D721Med (cell line): ENCODE measurements around the gene RNF113B.

Experiments
- DNase-seq: peaks from one replicate; pipeline ENCODE4 v3.0.0; 2011; ENCODE audit warnings: low spot score; ENCODE audit not compliant: insufficient read length
- FAIRE-seq: peaks from 2 replicates; lab custom pipeline; 2011; peaks lifted over from hg19 to GRCh38; lab: Jason Lieb, UNC
- CTCF ChIP-seq: IDR thresholded peaks from 2 replicates; pipeline ENCODE4 v1.5.1; 2012; ENCODE audit warnings: mild to moderate bottlenecking, control low read depth; ENCODE audit not compliant: insufficient read depth; ENCODE audit errors: missing control alignments

RNF113B gene

DNA sequence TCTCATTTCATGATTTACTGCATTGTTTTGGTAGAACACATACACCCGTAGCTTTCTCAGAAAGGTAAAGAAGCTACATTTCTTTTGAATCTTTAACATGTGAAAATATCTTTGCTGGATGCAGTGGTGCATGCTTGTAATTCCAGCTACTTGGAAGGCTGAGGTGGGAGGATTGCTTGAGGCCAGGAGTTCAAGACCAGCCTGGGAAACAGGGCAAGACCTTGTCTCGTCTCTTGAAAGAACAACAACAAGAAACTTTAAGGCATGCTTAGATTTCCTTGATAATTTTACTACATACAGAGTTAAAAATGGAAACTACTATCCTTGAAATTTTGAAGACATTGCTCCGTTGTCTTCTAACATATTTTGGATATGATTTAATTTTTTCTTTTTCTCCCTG lies 7.7 kb downstream of the RNF113B start:
- no peak for FAIRE-seq
- DNase-seq = no peak
- no peak for TF ChIP-seq CTCF

GRCh38 chr13:98162935-98163334 lies 14.1 kb downstream of the RNF113B start:
- DNase-seq = no peak
- no peak for FAIRE-seq
- TF ChIP-seq CTCF = no peak

DNA sequence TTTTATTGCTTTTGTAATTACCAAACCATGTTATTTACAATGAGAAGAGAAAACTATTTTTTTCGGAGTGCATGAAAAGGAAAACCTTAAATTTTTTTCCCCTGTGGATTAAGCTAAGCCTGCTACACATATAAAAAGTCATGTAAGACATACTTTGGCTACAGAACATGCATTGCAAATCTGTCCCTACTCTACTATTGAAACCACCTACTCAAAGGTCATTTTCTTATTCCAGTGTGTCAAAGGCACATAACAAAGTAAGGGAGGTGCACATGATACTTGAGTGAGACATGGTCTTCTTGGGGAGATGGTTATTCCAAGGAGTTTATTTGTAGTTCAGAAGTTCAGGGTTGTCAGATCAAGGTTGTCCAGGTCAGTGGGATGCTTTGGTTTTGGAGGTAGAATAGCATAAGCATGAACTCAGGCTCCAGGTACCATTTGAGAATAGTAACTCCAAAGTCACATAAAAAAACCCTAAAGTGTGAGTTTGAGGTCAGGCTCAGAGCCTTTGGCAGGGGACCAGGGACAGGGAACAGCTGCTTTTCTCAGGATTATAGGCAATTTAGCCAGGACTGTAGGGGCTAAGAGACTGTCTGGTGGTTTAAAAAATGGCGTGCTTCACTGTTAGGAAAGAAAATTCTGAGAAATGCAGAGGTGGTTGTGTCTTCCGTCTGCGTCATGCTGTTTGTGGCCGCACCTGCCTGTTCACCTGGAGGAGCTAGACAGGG lies 18.7 kb downstream of the RNF113B start:
- DNase-seq = no peak
- peak; percentile 67 for FAIRE-seq

GRCh38 chr13:98157609-98158008 lies 19.5 kb downstream of the RNF113B start:
- FAIRE-seq (no peak), DNase-seq (no peak)
- TF ChIP-seq CTCF = no peak

More for the DNA sequence above, 18.7 kb downstream of the RNF113B start:
- TF ChIP-seq CTCF = no peak

DNA sequence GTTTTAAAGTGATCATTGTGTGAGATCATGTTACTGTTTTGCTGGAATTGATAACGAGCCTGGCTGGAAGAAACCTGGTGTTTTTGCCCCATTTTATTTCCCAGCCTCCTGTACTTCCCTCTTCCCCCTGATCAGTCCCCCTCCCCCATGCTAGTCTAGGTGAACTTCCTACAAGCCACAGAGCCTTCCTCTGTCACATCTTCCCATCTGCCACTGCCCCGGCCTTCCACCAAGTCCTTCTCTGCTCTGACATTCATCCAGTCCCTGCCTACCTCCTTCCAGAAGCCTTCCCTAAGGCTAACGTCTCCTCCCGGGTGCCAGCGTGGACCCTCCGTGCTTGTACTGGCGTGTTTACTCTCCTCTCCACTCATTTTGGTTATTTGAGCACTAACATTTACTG lies 19.9 kb downstream of the RNF113B start:
- FAIRE-seq (no peak), DNase-seq (no peak)
- TF ChIP-seq CTCF = no peak

- FAIRE-seq = no peak
- no peak for TF ChIP-seq CTCF
- no peak for DNase-seq
These were observed 20.8 kb downstream of the RNF113B start for GRCh38 chr13:98156259-98156658.

DNA sequence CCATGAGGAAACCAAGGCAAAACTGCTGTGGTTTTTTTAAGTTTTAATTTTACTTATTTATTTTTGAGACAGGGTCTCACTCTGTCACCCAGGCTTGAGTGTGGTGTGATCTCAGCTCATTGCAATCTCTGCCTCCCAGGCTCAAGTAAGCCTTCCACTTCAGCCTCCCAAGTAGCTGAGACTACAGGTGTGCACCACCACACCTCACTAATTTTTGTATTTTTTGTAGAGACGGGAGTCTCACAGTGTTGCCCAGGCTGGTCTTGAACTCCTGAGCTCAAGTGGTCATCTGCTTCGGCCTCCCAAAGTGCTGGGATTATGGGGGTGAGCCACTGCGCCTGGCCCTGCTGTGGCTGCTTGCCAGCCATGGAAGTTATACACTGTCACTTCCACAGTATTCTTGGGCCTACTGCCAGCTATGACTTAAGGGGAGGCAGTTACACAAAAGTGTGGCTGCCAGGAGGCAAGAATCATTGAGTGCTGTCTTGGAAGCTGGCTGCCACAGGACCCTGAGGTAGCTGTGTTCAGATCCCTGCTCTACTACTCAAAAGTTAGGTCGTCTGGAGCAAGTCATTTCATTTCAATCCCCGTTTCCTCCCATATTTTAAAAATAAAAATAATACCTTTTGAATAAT lies 21.5 kb downstream of the RNF113B start:
- FAIRE-seq (no peak), DNase-seq (no peak)
- TF ChIP-seq CTCF = no peak
